PC-3 (cell line): ENCODE data around the gene KCNQ1OT1. TPM values are rescaled to one million over a fixed set of nuclear protein-coding genes. Genes with fewer than 3 reads are reported as not detected.

ENCODE experiments used
- ATAC-seq: fragments of 200-7000 bp; cut with Tn5 transposase; 2 replicates; pipeline ENCODE4 v1.9.1; 2020; ENCODE audit warnings: mild to moderate bottlenecking, moderate library complexity
- BruUV-seq: library from RNA; stranded (reverse); fragments of 400-500 nt; replicated peaks from 2 replicates; lab custom pipeline; 2021; lab: Mats Ljungman, UMichigan
- CTCF ChIA-PET: fragments of 300-600 bp; sonication (Branson Sonifier 250); formaldehyde crosslinking; loops from one replicate; lab custom pipeline; 2022; ENCODE audit warnings: antibody characterized with exemption; lab: Charles Lee
- POLR2A ChIA-PET: fragments of 300-600 bp; sonication (Branson Sonifier 250); formaldehyde crosslinking; loops from one replicate; lab custom pipeline; 2022; ENCODE audit warnings: antibody characterized with exemption; ENCODE audit not compliant: unreplicated experiment; lab: Charles Lee
- DNase-seq: peaks from one replicate; pipeline ENCODE4 v3.0.0-alpha.2; 2015
- H2AFZ ChIP-seq: fragments of 300-600 bp; sonication (generic); 2 replicates; pipeline ENCODE4 v1.6.0; 2016; ENCODE audit warnings: antibody characterized with exemption, low read length
- H3F3A ChIP-seq: fragments of 300-600 bp; sonication (generic); one replicate; pipeline ENCODE4 v1.6.0; 2017; ENCODE audit warnings: antibody characterized with exemption, low read length, control low read depth, mild to moderate bottlenecking; ENCODE audit not compliant: unreplicated experiment
- H3K27ac ChIP-seq: fragments of 300-600 bp; sonication (generic); 2 replicates; pipeline ENCODE4 v1.5.1; 2016; ENCODE audit warnings: mild to moderate bottlenecking, low read length
- H3K27me3 ChIP-seq: fragments of 300-600 bp; sonication (generic); 2 replicates; pipeline ENCODE4 v1.6.1; 2016; ENCODE audit warnings: low read length, mixed read lengths
- H3K36me3 ChIP-seq: fragments of 300-600 bp; sonication (generic); 2 replicates; pipeline ENCODE4 v1.6.1; 2016; ENCODE audit warnings: low read depth, mixed run types, low read length, mixed read lengths
- H3K4me1 ChIP-seq: fragments of 300-600 bp; sonication (generic); 2 replicates; pipeline ENCODE4 v1.5.1; 2016; ENCODE audit warnings: low read length; ENCODE audit not compliant: insufficient read depth
- H3K4me2 ChIP-seq: fragments of 300-600 bp; sonication (generic); 2 replicates; pipeline ENCODE4 v1.6.0; 2016; ENCODE audit warnings: low read length
- H3K4me3 ChIP-seq: fragments of 300-600 bp; sonication (generic); 2 replicates; pipeline ENCODE4 v1.5.1; 2016; ENCODE audit warnings: mild to moderate bottlenecking, low read length, mixed read lengths
- H3K79me2 ChIP-seq: fragments of 300-600 bp; sonication (generic); 2 replicates; pipeline ENCODE4 v1.6.1; 2017; ENCODE audit warnings: low read length, mixed read lengths
- H3K9ac ChIP-seq: fragments of 300-600 bp; sonication (generic); 2 replicates; pipeline ENCODE4 v1.6.0; 2016; ENCODE audit warnings: mild to moderate bottlenecking, low read length
- H3K9me2 ChIP-seq: fragments of 300-600 bp; sonication (generic); replicated peaks from 2 replicates; pipeline ENCODE4 v1.6.1; 2016; ENCODE audit warnings: mixed run types, low read length, mixed read lengths
- H3K9me3 ChIP-seq: fragments of 300-600 bp; sonication (generic); 2 replicates; pipeline ENCODE4 v1.6.1; 2016; ENCODE audit warnings: low read length, mixed read lengths
- H4K20me1 ChIP-seq: fragments of 300-600 bp; sonication (generic); 2 replicates; pipeline ENCODE4 v1.6.1; 2016; ENCODE audit warnings: low read length, mixed read lengths
- EZH2 ChIP-seq: fragments of 300-600 bp; sonication (generic); IDR thresholded peaks from one replicate; pipeline ENCODE4 v1.6.1; 2017; ENCODE audit warnings: antibody characterized with exemption, mild to moderate bottlenecking, low read length; ENCODE audit not compliant: unreplicated experiment
- EZH2phosphoT487 ChIP-seq: fragments of 300-600 bp; sonication (generic); IDR thresholded peaks from 2 replicates; pipeline ENCODE4 v1.6.1; 2018; ENCODE audit warnings: mild to moderate bottlenecking, antibody characterized with exemption, low read length, borderline replicate concordance
- intact Hi-C: fragments of 100-400 bp; cut with micrococcal nuclease; formaldehyde crosslinking; loops from 2 replicates; pipeline ENCODE4 v1.9.0; 2023
- total RNA-seq: library from RNA; depleted of rRNA; stranded (reverse); fragments of >200 nt; gene quantifications from 2 replicates; pipeline ENCODE4 v1.2.3, GENCODE V29; 2014
- TF ChIP-seq, protein P1 (sequence below): fragments of 300-600 bp; sonication (generic); conservative IDR thresholded peaks from 2 replicates; pipeline ENCODE4 v1.5.1; 2017; ENCODE audit warnings: antibody characterized with exemption, low read depth, mild to moderate bottlenecking, low read length

The KCNQ1OT1 gene
- total RNA-seq, 1 experiment from 2014 or later, result 1.5 TPM

DNA sequence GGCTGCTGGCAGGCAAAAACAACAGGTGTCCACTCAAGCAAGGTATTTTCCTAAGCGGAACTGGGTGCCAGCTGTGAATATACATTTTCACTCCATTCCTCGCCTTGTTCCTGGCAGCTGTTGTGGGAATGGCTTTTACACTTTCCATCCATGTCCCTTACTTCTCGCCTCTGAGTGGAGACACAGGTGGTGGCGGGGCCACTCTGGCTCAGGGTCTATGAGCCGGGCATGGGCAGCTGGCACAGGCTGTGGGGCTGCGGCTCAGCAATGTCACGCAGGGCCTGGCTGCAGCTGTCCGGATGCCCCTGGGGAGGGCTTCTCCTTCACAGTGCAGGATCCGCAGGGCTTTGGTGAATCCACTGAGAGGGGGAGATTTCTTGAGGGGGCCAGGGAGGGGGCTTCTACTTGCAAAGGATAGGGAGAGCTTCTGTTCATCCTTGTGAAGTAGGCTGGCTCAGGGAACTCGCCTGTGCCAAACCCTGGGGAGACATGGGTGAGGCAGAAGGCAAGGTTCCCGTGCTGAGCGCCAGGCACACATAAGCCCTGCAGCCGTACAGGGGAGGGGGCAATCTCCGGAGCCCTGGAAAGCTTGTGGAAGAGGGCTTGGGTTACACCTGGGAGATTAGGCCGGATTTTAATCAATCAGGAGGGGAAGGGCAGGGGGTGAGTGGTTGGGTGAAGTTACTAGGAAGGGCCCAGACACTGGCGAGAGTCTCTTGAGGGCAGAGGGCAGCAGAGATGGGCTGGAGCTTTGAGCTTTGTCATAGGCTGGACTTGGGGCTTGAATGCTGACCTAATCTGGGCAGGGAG is 45.7 kb downstream of the KCNQ1OT1 start:
- Histone ChIP-seq H3K4me2 (no peak overlapping the region), H3F3A (no peaks in the 10 kb centered on the region), H3K79me2 (no peaks in the 10 kb centered on the region), H3K4me1 (no peaks in the 10 kb centered on the region; the same call in 1 of the 2 replicates), H3K36me3 (no peaks in the 10 kb centered on the region), H3K9ac (no peak overlapping the region), H3K9me3 (peaks cover 14% of the 10 kb centered on the region), H3K9me2 (no peaks in the 10 kb centered on the region; the same call in 1 of the 2 replicates), H3K27me3 (no peaks in the 10 kb centered on the region), H3K27ac (no peak overlapping the region), H4K20me1 (no peaks in the 10 kb centered on the region), H3K4me3 (no peak overlapping the region), H2AFZ (no peak overlapping the region)
- TF ChIP-seq EZH2phosphoT487 (no peak), EZH2 (no peak)
- TF ChIP-seq, protein P1, sequence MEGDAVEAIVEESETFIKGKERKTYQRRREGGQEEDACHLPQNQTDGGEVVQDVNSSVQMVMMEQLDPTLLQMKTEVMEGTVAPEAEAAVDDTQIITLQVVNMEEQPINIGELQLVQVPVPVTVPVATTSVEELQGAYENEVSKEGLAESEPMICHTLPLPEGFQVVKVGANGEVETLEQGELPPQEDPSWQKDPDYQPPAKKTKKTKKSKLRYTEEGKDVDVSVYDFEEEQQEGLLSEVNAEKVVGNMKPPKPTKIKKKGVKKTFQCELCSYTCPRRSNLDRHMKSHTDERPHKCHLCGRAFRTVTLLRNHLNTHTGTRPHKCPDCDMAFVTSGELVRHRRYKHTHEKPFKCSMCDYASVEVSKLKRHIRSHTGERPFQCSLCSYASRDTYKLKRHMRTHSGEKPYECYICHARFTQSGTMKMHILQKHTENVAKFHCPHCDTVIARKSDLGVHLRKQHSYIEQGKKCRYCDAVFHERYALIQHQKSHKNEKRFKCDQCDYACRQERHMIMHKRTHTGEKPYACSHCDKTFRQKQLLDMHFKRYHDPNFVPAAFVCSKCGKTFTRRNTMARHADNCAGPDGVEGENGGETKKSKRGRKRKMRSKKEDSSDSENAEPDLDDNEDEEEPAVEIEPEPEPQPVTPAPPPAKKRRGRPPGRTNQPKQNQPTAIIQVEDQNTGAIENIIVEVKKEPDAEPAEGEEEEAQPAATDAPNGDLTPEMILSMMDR, result no peak
- CTCF ChIA-PET, result no interaction called here
- no TSS peak for BruUV-seq
- POLR2A ChIA-PET, result no interaction called here
- no peak for DNase-seq
- intact Hi-C loops, result no loop called here
- no peak for ATAC-seq

DNA sequence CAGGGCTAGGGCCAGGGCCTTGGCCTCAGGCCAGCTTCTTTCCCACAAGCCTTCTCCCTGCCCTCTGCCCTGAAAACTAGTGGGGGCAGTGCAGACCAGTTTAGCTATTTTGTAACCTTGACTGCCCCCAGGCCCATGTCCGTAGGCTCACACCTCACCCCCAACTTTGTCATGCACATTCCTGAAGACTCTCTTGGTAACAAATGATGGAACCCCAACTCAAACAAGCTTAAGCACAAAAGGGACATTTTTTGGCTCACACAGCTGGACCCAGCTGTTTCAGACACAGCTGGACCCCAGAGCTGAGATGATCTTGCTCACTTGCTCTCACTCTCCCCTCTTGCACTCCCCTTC is 46.6 kb downstream of the KCNQ1OT1 start:
- H2AFZ ChIP-seq, result no peak overlapping the region
- ChIA-PET POLR2A (no interaction called here), CTCF (no interaction called here)
- H3K9me2 ChIP-seq, result no peaks in the 10 kb centered on the region; the same call in 1 of the 2 replicates
- H3K79me2 ChIP-seq, result no peaks in the 10 kb centered on the region
- no peaks in the 10 kb centered on the region for H3K36me3 ChIP-seq
- H3K27ac ChIP-seq, result no peak overlapping the region
- no peak for ATAC-seq
- no peak for DNase-seq
- no peaks in the 10 kb centered on the region for H3K27me3 ChIP-seq
- H4K20me1 ChIP-seq, result no peaks in the 10 kb centered on the region
- no peak overlapping the region for H3K4me2 ChIP-seq
- H3K9ac ChIP-seq, result no peak overlapping the region
- TF ChIP-seq EZH2phosphoT487 (no peak), EZH2 (no peak)
- TF ChIP-seq, protein P1, result no peak
- H3F3A ChIP-seq, result no peaks in the 10 kb centered on the region
- H3K4me1 ChIP-seq, result no peaks in the 10 kb centered on the region; the same call in 1 of the 2 replicates
- intact Hi-C loops, result no loop called here
- H3K4me3 ChIP-seq, result no peak overlapping the region
- no TSS peak for BruUV-seq
- peaks cover 19% of the 10 kb centered on the region for H3K9me3 ChIP-seq
